ELR (cell line): ENCODE results near the gene MIEF1.

Experiments
- DNase-seq: peaks from one replicate; pipeline ENCODE4 v3.0.0-alpha.2; 2015; ENCODE audit warnings: low read depth

Gene MIEF1

GRCh38 chr22:39470451-39471291 is 31.4 kb upstream of the MIEF1 start:
- DNase-seq, result no peak

- DNase-seq, result peak; percentile 65
Measured at GRCh38 chr22:39471381-39472141, 30.5 kb upstream of the MIEF1 start.

DNA sequence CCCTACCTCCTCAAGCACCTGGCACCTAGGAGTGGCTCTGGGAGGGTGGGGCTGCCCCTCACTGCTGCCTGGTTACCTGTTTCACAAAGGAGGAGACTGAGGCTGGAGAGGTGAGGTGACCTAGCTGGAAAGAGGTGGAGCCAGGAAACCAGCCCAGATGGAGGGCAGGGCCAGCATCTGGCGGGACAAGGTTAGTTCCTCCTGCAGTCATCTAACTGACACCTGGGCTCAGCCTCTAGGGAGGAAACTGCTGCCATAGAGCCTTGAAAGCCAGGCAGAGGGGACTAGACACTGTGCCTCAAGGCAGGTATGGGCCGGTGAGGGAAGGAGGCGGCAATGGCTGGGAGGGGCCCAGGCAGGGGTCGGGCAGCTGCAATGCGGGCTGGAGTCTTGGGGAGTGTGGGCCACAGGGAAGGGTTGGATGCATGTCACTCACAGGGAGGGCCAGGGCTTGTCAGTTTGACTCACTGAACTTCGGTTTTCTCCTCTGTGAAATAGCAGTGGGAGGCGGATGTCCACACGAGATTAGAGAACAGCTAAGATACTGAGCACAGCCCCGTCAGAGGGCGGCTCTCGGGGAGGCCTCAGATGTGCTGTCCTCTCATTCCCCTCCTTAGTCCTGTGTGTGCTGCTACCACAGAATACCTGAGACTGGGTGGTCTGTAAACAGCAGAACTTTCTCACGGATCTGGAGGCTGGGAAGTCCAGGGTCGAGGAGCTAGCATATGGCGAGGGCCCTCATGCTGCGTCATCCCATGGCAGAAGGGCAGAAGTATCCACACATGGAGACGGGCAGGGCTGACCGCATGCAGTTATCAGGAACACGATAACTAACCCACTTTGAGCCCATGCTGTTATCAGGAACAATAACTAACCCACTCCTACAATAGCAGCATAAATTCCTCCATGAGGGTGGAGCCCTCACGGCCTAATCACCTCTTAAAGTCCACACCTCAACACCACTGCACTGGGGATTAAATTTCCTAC is 29.2 kb upstream of the MIEF1 start:
- no peak for DNase-seq

DNA sequence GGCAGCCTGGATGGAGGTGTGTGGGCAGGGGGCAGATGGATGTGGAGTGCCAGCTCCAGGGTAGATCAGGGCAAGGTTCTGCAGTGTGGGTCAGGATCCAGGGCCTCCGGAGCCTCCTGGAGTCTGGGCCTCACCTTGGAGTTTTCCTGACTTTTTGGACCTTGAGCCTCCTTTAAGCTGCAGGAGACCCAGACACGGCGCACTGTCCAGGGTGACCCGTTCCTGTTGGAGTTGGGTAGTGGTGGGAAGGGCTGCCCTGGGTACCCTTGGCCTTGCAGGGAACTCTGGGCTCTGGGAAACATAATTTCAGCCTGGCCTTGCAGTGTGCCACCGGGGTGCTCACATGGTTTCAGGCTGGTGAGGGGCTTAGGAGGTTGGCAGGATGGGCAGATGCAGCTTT is 28.2 kb upstream of the MIEF1 start:
- DNase-seq, result no peak

- DNase-seq, result peak; percentile 49
Measured at GRCh38 chr22:39474351-39475111, 27.6 kb upstream of the MIEF1 start.

- DNase-seq, result no peak
Measured at GRCh38 chr22:39475337-39475736, 26.8 kb upstream of the MIEF1 start.

DNA sequence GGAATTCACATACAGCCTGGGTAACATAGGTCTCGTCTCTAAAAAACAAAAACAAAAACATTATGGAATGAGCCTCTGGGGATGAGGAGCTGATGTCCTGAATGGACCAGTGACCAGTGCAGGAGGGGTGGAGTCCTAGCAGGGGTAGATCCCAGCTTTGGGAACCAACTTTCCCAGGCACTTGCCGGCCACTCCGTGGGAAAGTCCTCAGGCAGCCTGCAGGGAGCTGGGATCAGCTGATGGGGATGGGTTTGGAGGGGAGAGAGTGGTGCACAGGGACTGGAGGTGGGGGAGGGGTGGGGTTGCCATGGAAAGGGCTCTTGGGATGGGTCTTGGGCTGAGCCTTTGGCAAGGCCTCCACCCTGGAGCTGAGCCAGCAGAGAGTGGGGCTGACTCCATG is 26.2 kb upstream of the MIEF1 start:
- DNase-seq, result no peak

GRCh38 chr22:39476664-39477063 is 25.4 kb upstream of the MIEF1 start:
- no peak for DNase-seq

DNA sequence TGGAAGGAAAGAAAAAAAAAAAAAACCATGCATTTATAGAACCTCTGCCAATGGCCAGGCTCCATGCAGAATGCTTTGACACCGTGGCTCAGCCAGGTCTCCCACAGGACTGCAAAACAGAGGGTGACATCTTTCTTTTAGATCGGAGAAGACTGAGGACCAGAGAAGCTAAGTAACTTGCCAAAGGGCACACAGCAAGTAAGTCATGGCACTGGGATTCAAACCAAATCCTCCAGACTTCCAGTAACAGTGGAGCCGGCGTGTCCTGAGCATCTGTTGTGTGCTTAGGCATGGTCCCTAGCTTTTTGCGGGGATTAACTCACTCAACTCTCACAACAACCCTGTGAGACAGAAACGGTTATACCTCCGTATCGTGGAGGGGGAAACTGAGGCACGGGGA is 24.5 kb upstream of the MIEF1 start:
- DNase-seq, result no peak

GRCh38 chr22:39478441-39478850 is 23.6 kb upstream of the MIEF1 start:
- peak; percentile 24 for DNase-seq

GRCh38 chr22:39479254-39479653 is 22.8 kb upstream of the MIEF1 start:
- no peak for DNase-seq

GRCh38 chr22:39480557-39480956 is 21.5 kb upstream of the MIEF1 start:
- no peak for DNase-seq

GRCh38 chr22:39481054-39481453 is 21.0 kb upstream of the MIEF1 start:
- no peak for DNase-seq

DNA sequence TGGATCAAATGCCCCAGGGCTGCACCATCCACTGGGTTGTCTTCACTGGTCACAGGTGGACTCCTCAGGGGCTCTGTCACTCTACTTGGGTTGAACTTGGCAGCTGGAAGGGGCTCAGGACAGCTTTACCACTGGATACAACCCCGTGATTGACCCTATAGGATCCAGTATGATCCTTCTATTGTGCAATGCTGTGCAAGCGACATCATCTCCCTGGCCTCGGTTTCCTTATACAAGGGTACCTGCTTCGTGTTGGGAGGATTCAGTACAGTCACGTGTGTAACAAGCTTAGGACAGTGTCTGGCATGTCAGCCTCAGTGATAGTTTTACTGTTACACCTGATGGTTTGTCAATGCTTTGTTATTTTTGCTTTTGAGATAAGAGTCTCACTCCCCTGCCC is 20.5 kb upstream of the MIEF1 start:
- no peak for DNase-seq

GRCh38 chr22:39482768-39483167 is 19.3 kb upstream of the MIEF1 start:
- DNase-seq, result no peak

- no peak for DNase-seq
Measured at GRCh38 chr22:39486951-39487825, 14.9 kb upstream of the MIEF1 start.

GRCh38 chr22:39487826-39488520 is 14.1 kb upstream of the MIEF1 start:
- DNase-seq, result no peak

DNA sequence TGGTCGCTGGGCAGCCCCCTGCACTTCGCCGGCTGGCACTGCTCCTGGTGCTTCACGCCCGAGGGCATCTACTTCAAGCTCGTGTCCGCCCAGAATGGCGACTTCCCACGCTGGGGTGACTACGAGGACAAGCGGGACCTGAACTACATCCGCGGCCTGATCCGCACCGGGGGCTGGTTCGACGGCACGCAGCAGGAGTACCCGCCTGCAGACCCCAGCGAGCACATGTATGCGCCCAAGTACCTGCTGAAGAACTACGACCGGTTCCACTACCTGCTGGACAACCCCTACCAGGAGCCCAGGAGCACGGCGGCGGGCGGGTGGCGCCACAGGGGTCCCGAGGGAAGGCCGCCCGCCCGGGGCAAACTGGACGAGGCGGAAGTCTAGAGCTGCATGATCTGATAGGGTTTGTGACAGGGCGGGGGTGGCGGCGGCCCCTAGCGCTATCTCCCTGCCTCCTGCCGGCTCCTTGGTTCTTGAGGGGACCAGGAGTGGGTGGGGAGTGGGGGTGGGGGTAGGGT is 13.5 kb upstream of the MIEF1 start:
- no peak for DNase-seq
